IMR-90 (cell line): ENCODE data around the gene ZNF700.
"Not testable (repeated sequence)": the region's sequence is repeated elsewhere in the genome, so short reads cannot be mapped to it uniquely, and the experiment has no call there.

ENCODE experiments used
- BHLHE40 ChIP-seq: fragments of 150-350 bp; IDR thresholded peaks from 2 replicates; pipeline ENCODE4 v1.6.1; 2016; ENCODE audit warnings: mild to moderate bottlenecking, low read depth, low read length
- CEBPB ChIP-seq: IDR thresholded peaks from 2 replicates; pipeline ENCODE4 v1.6.1; 2012; ENCODE audit warnings: low read depth, low read length, improper control_type of control experiment
- CHD1 ChIP-seq: IDR thresholded peaks from 2 replicates; pipeline ENCODE4 v1.6.1; 2012; ENCODE audit warnings: low read depth, low read length, improper control_type of control experiment
- CTCF ChIP-seq: conservative IDR thresholded peaks from 2 replicates; pipeline ENCODE4 v1.5.1; 2012; ENCODE audit warnings: mild to moderate bottlenecking, low read depth, low read length, improper control_type of control experiment
- ELK1 ChIP-seq: fragments of 150-350 bp; IDR thresholded peaks from 2 replicates; pipeline ENCODE4 v1.6.1; 2016; ENCODE audit warnings: low read depth, mild to moderate bottlenecking, low read length, moderate library complexity, borderline replicate concordance
- FOS ChIP-seq: fragments of 150-350 bp; IDR thresholded peaks from 2 replicates; pipeline ENCODE4 v1.6.1; 2016; ENCODE audit warnings: low read depth, low read length
- MAFK ChIP-seq: IDR thresholded peaks from 2 replicates; pipeline ENCODE4 v1.6.1; 2012; ENCODE audit warnings: low read depth, low read length, improper control_type of control experiment
- MXI1 ChIP-seq: IDR thresholded peaks from 2 replicates; pipeline ENCODE4 v1.6.1; 2012; ENCODE audit warnings: low read depth, mild to moderate bottlenecking, low read length, moderate library complexity, borderline replicate concordance
- POLR2A ChIP-seq: IDR thresholded peaks from 2 replicates; pipeline ENCODE4 v1.6.1; 2012; ENCODE audit warnings: mild to moderate bottlenecking, low read depth, low read length
- RAD21 ChIP-seq: IDR thresholded peaks from 2 replicates; pipeline ENCODE4 v1.6.1; 2012; ENCODE audit warnings: low read length, improper control_type of control experiment
- RCOR1 ChIP-seq: IDR thresholded peaks from 2 replicates; pipeline ENCODE4 v1.6.1; 2012; ENCODE audit warnings: mild to moderate bottlenecking, low read length, improper control_type of control experiment; ENCODE audit not compliant: insufficient replicate concordance
- SMC3 ChIP-seq: fragments of 150-350 bp; IDR thresholded peaks from 2 replicates; pipeline ENCODE4 v1.6.1; 2016; ENCODE audit warnings: low read depth, mild to moderate bottlenecking, antibody characterized with exemption, low read length, moderate library complexity

DNA sequence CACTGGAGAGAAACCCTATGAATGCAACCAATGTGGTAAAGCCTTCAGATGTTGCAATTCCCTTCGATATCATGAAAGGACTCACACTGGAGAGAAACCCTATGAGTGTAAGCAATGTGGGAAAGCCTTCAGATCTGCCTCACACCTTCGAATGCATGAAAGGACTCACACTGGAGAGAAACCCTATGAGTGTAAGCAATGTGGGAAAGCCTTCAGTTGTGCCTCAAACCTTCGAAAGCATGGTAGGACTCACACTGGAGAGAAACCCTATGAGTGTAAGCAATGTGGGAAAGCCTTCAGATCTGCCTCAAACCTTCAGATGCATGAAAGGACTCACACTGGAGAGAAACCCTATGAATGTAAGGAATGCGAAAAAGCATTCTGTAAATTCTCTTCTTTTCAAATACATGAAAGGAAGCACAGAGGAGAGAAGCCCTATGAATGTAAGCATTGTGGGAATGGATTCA is 24.7 kb downstream of the ZNF700 start:
- TF ChIP-seq SMC3, RAD21, CTCF, POLR2A, CEBPB, RCOR1, MAFK, BHLHE40, MXI1, FOS, ELK1, CHD1: not testable (repeated sequence)
